ENCODE measurements around the gene RGS18.
A peak's percentile ranks its signal among the peaks of the same experiment; 100 is the strongest.
"Not testable (repeated sequence)": the region's sequence is repeated elsewhere in the genome, so short reads cannot be mapped to it uniquely, and the experiment has no call there.

The RGS18 gene, protein sequence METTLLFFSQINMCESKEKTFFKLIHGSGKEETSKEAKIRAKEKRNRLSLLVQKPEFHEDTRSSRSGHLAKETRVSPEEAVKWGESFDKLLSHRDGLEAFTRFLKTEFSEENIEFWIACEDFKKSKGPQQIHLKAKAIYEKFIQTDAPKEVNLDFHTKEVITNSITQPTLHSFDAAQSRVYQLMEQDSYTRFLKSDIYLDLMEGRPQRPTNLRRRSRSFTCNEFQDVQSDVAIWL

DNA sequence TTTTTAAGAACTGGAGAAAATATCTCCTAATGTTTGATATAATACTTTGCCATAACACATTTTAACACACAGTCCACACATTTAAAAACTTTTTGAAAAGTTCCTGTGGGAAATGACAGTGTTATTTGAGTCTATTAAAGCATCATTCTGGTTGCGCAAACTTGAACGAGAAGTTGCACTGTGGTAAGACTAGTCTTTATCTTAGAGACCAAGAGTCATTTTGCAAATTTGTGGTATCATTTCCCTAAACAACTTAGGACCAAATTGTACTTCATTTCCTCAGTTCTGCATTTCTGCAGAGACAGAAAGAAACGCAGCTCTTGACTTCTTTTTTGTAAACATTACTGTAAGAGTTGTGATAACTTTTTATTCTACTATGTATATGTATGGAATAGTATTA is at the start of gene RGS18:
Gene RGS18 (plus strand): TSS at position 282 of the 400 bp plus-strand sequence. CDS start 176 bp downstream, outside the sequence.
- no peak for FAIRE-seq

DNA sequence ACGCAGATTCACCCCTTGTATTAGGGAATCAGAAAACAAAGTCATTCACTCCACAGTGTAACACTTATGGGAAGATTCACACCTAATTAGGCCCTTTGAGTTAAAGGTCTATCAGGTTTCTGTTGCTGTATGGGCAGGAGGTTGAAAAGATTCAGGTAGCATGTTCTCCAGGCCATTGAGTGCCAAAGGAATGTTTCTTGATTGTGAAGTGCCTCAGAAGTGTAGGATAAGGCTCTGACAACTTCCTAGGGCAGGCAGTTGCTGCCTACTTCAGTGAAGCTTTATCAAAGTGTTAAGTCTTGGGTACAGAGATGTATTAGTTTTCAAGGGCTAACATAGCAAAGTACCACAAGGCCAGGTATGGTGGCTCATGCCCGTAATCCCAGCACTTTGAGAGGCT is 48.7 kb upstream of the RGS18 start:
- no peak for FAIRE-seq

DNA sequence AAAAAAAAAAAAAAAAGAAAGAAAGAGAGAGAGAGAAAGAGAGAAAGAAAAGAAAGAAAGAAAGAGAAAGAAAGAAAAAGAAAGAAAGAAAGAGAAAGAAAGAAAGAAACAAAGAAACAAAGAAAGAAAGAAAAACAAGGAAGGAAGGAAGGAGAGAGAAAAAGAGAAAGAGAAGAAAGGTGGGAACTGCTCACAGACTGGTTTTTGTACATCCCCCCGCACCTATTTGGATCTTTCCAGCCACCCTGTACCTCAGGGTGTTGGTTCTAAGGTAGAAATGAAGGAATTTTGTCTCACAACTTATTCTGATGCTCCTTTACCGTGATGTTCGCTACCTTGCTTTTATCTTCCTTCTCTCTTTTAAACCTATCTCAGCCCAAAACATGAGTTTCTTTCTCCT is 43.3 kb upstream of the RGS18 start:
- FAIRE-seq = no peak

DNA sequence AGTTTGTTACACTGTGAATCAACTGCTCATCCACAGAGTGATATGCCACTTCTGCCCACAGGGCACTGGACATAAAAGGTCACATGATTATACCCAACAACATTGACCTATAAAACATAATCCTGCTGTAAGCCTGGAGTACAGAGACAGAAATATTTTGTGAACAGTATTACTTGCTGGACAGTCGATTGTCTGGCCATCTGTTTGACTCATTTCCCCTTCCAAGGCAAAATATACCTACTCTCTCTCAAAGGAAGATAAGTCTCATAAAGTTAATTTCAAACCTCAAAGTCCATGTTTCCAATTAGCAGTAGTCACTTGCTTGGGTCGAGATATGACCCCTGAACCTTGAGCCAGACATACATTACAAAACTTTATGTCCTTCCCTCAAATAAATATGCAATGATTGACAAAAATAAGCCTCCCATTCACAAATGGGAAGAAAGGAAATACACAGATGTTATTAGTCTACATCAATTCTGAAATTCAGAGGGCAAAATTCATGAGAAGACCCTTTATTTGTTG is 39.3 kb upstream of the RGS18 start:
- FAIRE-seq = no peak

DNA sequence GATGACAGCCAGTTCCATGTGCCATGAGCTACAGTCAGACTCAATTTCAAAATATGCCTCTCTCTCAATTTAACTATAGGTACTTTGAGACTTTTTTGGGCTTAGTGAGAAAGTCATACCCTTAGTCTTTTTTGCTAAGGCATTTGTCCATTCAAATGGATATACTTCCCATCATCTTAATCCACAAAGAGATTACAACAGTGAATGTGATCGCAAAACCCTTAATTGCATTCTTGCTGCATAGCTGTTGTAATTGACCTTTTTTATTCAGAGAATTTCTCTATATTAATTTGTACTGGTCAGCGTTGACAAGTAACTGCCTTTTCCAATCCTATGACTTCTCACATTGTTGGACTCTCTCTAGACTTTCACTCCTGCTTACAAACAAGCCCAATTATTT is 38.6 kb upstream of the RGS18 start:
- FAIRE-seq = no peak

DNA sequence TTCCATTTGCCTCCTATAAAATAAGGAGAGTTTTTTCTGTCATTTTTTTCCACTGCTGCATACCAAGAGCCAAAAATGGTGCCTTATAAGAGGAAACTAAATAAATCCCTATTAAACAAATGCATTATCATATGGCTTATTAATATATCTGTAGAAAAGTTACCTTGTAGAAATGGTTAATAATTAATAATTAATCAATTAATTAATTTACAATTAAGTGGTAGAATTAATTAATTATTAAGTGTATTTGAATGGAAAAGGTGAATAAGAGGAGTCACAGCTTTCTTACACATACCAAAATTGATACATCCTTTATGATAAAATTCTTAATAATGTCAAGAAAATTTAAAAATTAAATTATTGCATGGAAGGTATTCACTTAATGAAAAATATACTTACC is 35.6 kb upstream of the RGS18 start:
- FAIRE-seq = peak; percentile 58

DNA sequence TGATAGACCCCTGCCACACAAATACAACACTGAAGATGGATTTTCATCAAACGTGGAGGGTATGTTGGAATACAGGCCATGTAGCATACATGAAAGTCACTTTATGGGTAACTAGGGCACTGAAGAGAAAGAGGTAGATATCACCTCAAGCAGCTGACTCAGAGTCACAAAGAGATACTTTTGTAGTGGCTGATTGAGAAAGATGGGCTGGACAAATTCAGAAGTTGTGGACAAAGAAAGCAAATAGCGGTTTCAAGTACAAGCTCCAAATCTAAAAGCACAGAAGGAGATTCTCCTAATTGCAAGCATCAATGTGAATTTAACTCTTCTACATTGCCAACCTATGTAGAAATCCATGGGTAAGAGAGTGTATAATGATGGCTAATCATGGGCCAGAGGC is 35.0 kb upstream of the RGS18 start:
- no peak for FAIRE-seq

DNA sequence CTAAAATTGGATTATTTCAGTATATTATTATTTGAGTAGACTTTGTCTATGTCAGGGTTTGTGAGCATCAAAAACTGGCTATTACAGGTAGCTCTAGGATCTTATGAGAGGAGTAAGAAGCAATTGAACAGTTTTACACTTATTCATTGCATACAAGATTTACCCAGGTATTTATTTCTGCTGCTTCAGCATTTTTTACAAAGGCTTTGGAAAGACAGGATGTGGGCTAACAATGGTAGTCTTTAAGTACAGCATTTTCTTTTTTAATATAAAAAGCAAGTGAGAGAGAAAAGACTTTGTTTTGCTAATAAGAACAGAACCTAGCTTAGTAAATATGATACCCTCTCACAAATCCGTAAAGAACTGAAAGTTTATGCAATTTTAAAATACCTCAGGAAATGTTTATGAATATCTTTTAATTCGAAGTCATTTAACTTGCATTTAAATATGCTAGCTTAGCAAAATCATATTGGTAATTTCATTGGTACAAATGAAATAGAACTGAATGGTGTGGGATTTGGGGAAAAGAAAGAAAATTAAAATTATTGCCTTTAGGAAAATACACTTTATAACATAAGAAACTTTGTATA is 32.1 kb upstream of the RGS18 start:
- FAIRE-seq = no peak

DNA sequence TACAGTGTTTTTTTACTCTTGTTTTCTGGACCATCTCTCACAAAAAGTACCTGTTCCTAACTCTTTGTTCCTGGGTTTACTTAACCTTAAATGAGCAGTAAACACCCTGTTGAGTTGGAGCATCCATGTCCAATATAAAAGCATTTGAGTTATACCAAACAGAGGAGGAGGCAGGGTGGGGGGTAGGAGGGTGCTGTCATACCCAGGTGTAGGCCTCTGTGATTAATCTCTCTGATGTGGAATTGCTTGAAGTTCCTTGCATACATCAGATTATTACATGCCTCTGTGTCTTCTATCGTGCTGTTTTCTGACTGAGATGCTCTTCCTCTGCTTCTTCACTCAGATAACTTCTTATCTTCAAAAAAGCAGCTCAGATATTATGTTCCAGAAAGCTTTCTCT is 28.1 kb upstream of the RGS18 start:
- FAIRE-seq = no peak

DNA sequence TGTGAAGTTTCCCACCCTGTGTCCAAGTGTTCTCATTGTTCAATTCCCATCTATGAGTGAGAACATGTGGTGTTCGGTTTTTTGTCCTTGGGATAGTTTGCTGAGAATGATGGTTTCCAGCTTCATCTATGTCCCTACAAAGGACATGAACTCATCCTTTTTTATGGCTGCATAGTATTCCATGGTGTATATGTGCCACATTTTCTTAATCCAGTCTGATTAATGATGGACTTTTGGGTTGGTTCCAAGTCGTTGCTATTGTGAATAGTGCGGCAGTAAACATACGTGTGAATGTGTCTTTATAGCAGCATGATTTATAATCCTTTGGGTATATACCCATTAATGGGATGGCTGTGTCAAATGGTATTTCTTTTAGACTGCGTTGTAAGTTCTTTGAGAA is 27.4 kb upstream of the RGS18 start:
- not testable (repeated sequence) for FAIRE-seq

DNA sequence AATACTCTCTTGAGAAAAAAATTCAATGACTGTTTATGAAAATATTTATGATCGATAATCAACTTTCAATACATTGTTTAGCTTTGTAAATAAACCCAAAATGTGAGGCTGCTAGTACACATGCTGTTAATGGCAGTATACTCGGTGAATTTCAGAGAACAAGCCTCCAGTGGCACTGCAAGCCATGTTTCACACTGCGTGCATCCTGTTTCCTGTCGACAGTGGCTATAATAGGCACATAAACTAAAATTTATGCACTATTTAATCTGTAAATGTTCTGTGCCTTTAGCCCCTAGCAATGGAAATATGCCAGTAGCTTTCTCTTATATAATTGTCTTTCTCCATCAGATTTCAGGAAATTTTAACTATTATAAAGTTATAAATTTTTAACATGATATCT is 26.3 kb upstream of the RGS18 start:
- no peak for FAIRE-seq

DNA sequence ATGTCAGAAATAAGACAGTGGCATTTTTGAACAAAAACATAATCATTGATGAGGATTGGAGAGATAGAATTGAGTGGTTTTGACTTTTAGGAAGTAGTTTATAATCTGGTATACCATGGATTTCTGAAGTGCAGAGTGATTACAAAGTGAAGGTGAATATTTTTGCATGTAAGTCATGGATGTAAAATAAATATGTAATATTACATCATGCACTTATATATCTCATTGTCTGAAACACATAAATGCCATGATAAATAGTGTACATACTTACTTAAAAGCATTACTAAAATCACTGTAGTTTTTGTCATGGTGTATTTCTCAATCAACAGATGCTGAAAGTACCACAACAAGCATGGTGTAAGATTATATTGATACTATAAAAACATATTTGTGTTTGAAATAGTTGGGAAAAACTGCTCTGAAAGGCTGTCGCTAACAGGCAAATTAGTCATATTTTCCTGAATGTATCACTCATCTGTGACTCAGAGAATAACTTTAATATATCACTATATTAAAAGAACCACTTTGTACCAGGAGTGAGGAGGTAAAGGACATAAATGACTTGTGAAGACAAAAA is 24.8 kb upstream of the RGS18 start:
- FAIRE-seq = no peak

DNA sequence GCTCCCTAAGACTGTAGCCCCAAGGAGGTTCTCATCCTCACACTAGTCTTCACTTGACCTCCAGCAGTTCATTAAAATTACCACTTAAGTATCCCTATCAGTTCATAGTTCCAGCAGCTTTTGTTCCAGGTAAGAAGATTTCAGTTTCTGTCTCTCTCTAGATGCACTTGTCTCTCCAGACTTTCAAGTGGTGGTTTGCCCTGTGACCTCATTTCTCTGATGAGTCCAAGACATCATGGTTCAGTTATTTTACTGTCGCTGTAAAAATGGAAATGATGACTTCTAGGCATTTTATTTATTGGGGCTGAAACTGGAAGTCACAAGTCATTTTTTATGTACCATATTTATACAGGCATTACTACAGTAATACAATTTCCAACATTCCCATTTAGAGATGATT is 17.9 kb upstream of the RGS18 start:
- no peak for FAIRE-seq

DNA sequence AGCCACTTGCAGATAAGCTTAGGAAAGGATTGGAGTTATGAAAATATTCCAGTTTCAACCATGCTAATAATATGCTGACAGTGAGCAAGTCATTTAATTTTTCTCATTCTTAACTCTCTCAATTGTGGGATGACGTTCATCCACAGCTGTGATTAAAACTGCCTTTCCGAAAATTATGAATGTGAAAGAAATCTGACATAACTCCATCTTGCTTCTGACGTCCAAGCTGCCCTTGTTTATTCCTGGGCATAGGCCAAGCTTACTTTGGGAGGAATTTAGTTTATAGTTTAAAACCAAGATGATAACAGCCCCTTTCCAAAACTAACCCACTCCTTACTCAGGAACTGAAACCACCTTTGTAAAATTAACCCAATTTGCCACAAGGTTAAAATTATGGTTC is 11.0 kb upstream of the RGS18 start:
- FAIRE-seq = no peak

DNA sequence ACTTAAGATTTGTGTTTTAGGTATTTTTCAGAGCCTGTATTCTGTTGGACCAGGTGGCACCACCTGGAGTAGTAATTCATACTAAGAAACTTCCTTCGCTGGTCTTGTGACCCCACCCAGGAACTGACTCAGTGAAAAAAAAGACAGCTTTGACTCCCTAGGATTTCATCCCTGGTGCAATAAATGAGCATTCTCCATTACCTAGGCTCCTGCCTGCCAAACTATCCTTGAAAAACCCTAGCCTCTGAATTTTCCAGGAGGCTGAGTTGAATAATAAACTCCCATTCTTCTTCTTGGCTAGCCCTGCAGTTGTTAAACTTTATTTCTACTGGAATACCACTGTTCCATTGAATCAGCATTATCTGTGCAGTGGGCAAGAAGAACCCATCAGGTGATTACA is 10.6 kb upstream of the RGS18 start:
- no peak for FAIRE-seq

DNA sequence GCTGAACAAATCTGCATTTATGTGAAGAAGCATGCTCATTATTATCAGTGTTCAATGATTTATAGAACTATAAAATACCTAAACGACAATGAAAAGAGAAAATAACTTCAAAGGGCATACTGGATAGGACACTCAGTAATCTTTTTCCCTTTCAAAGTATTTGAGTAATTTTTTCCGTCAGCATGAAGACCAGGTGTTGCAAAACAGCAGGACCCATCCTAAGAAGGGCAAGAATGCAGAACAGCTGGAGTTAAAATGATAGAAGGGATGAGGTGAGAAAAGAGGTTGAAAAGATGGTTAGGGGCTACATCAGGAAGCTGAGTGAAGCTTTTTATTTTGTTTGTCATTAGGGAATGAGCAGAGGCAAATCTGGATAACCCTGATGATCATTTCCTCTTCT is 7.1 kb upstream of the RGS18 start:
- no peak for FAIRE-seq

DNA sequence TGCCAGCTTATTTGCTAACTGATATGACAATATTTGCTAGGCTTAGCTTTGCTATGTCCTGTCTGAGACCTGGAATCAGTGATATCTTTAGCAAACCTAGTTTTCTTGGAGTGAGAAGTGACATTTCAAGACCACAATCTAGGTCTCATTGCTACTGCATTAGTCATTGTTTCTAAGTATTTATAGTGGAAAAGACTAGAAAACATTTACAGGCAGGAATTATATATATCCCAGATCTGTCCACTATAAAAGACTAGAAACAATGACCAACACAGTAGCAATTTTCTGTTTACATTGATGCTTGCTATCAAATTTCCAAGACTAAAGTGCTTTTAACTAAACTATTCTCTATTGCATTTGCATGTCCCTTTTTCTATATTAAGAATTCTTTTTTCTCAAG is 5.0 kb upstream of the RGS18 start:
- no peak for FAIRE-seq

DNA sequence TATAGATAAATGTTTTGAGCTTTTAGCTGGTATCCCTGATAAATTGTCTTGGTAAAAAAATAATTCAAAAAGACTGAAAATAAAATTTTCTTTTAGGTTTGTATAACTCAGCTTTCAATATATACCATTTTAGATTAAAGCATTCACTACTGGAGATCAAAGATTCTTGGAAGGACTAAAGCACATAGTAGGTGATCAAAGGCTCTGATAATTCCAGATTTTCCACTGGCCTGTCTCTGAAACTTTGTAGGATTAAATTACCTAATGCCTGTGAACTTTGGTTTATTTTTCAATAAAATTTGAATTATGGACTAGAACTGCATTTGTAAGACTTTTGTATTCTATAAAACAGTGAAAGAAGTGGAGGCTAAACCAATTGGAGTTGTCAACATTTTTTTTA is 1.2 kb upstream of the RGS18 start:
- FAIRE-seq = no peak

DNA sequence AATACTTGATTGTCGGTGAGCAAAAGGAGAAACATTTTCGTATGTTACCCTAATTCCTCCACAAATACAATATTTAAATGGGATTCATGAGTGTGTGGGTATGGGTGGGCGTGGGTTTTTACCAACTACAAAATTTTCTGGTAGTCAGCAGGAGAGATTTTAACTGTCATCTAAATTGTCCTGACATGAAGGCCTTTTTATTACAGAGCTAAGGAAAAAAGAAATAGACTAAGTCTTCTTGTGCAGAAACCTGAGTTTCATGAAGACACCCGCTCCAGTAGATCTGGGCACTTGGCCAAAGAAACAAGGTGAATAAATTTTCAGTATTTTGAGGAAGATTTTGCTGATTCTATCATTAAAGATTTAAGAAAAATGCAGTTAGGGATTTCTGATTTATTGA is 752 bp downstream of the RGS18 start:
- no peak for FAIRE-seq

DNA sequence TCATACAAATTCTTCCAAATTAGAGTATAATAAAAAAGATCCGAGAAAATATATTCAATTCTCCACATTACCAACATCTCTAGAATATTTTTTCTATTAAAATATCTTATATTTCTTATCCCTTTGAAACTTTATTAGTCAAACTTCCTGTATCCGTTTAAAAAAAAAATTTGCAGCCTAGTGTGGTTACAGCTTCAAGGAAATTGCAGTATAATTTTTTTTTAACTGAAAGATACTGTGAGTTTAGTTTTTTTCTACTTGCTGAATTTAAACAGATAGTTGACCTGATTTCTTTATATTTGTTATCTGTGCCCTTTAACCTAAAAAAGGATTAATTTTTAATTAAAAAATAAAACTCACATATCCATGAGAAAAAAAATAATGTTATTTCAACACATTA is 1.5 kb downstream of the RGS18 start:
- no peak for FAIRE-seq

DNA sequence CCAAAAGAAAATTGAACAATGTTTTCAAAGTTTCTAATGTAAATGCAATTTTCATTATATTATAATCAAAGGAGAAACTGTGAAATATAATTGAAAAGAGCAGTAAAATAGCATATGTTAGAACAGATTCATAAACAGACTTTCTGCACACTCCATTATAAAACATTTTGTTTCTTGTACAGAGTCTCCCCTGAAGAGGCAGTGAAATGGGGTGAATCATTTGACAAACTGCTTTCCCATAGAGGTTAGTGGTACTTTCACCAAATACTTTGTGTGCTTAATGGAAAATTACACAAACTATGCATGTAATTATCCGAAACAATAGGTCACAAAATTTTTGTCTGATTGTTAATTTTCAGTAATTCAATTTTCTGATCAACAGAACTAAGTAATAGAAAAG is 1.9 kb downstream of the RGS18 start:
- FAIRE-seq = peak; percentile 84

DNA sequence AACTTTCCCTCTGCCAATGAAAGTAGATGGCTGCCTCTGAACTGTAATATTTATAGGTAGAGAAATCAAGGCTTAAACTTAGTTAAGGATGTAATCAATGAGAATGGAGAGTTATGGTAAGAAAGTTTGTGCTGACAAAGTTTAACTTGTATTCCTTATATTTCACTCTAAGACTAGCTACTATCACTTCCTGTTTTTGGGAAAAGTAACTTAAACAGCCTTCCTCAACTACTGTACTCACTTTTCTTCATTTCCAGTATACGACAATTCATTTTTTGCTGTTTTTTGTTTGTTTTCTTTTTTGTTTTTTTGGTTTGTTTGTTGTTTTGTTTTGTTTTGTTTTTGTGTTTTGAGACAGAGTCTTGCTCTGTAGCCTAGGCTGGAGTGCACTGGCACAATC is 3.7 kb downstream of the RGS18 start:
- no peak for FAIRE-seq

DNA sequence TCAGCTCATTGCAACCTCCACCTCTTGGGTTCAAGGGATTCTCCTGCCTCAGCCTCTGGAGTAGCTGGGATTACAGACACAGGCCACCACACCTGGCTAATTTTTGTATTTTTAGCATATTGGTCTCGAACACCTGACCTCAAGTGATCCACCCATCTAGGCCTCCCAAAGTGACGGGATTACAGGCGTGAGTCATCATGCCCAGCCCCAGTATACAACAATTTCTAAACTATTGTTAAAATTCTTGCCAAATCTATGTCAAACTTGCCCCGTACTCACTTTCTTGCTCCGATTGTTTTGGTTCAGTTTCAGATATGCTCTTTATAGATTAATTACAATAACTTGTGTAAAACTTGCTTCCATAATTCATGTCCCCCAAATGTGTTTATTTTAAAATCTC is 4.1 kb downstream of the RGS18 start:
- FAIRE-seq = no peak

DNA sequence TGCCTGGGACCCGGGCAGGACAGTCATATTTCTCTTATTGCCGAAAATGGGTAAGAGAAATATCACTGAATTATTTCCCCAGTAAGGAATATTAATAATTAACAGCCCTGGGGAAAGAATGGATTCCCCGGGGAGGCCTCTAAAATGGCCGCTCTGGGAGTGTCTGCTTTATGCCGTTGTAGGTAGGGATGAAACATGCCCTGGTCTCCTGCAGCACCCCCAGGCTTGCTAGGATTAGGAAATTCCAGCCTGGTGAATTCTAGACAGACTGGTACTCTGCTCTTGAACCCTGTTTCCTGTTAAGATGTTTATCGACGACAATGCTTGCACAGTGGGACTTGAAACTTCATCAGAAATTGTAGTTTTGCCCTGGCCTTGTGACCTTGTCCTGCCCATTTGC is 6.7 kb downstream of the RGS18 start:
- not testable (repeated sequence) for FAIRE-seq

DNA sequence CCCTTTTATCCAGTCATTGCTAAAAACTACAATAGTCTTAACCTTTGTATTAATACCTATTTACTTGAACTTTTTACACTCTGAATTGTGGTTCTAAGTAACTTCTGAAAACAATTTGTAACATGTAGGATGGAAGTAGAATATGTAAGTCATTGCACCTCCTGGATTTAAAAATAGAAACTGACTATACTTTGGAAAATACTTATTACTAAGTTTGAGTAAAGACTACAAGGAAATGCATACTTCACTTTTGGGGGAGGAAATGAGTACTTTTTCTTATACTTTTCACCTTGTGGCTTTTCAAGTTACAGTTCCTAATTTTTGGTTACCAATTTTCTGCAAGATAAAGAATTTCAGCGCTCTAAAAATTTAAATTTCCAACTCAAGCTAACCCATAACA is 8.7 kb downstream of the RGS18 start:
- FAIRE-seq = no peak
